H9 (cell line): ENCODE results near the gene CHST5. TPM values are rescaled to one million over a fixed set of nuclear protein-coding genes. Genes with fewer than 3 reads are reported as not detected.
A peak's percentile ranks its signal among the peaks of the same experiment; 100 is the strongest.

Experiments used
- DNase-seq: peaks from one replicate; pipeline ENCODE4 v3.0.0-alpha.2; 2017
- H2AFZ ChIP-seq: one replicate; pipeline ENCODE4 v1.6.1; 2013; ENCODE audit warnings: mild to moderate bottlenecking, low read length, control low read depth, moderate library complexity
- H2AK5ac ChIP-seq: 2 replicates; pipeline ENCODE4 v1.6.1; 2013; ENCODE audit warnings: low read length, control low read depth, mixed read lengths; ENCODE audit not compliant: insufficient read length
- H2BK120ac ChIP-seq: one replicate; pipeline ENCODE4 v1.6.1; 2013; ENCODE audit warnings: low read depth, mild to moderate bottlenecking, low read length, control low read depth, inconsistent platforms; ENCODE audit not compliant: poor library complexity, severe bottlenecking
- H2BK12ac ChIP-seq: 2 replicates; pipeline ENCODE4 v1.6.1; 2013; ENCODE audit warnings: low read length, control low read depth, mixed read lengths, low read depth; ENCODE audit not compliant: insufficient read length
- H2BK15ac ChIP-seq: 2 replicates; pipeline ENCODE4 v1.6.1; 2013; ENCODE audit warnings: low read depth, low read length, control low read depth
- H2BK20ac ChIP-seq: one replicate; pipeline ENCODE4 v1.6.1; 2013; ENCODE audit warnings: low read depth, mild to moderate bottlenecking, low read length, control low read depth, inconsistent platforms; ENCODE audit not compliant: poor library complexity, severe bottlenecking
- H2BK5ac ChIP-seq: 2 replicates; pipeline ENCODE4 v1.6.1; 2013; ENCODE audit warnings: low read length, control low read depth, mixed read lengths; ENCODE audit not compliant: insufficient read length
- H3K14ac ChIP-seq: 2 replicates; pipeline ENCODE4 v1.6.1; 2013; ENCODE audit warnings: low read length, control low read depth; ENCODE audit not compliant: insufficient read depth
- H3K18ac ChIP-seq: 2 replicates; pipeline ENCODE4 v1.6.1; 2013; ENCODE audit warnings: low read depth, mild to moderate bottlenecking, mixed read lengths, low read length, control low read depth; ENCODE audit not compliant: insufficient read length
- H3K23ac ChIP-seq: 2 replicates; pipeline ENCODE4 v1.6.1; 2013; ENCODE audit warnings: low read length, control low read depth, mixed read lengths, low read depth; ENCODE audit not compliant: insufficient read length
- H3K23me2 ChIP-seq: 2 replicates; pipeline ENCODE4 v1.6.1; 2013; ENCODE audit warnings: low read depth, mild to moderate bottlenecking, mixed read lengths, low read length, control low read depth; ENCODE audit not compliant: insufficient read length, poor library complexity, severe bottlenecking
- H3K27ac ChIP-seq: 2 replicates; pipeline ENCODE4 v1.5.1; 2013; ENCODE audit warnings: low read length, control low read depth, mixed read lengths, low read depth; ENCODE audit not compliant: insufficient read length
- H3K27me3 ChIP-seq: 2 replicates; pipeline ENCODE4 v1.6.1; 2013; ENCODE audit warnings: low read length, control low read depth, inconsistent platforms; ENCODE audit not compliant: insufficient read depth
- H3K4ac ChIP-seq: 2 replicates; pipeline ENCODE4 v1.6.1; 2013; ENCODE audit warnings: low read depth, mild to moderate bottlenecking, control low read depth, inconsistent platforms, low read length, moderate library complexity
- H3K4me1 ChIP-seq: 2 replicates; pipeline ENCODE4 v1.6.1; 2013; ENCODE audit warnings: low read length, control low read depth, inconsistent platforms; ENCODE audit not compliant: insufficient read depth
- H3K4me2 ChIP-seq: 2 replicates; pipeline ENCODE4 v1.6.1; 2013; ENCODE audit warnings: low read length, control low read depth, mixed read lengths; ENCODE audit not compliant: insufficient read length, insufficient read depth
- H3K56ac ChIP-seq: 2 replicates; pipeline ENCODE4 v1.6.1; 2013; ENCODE audit warnings: low read depth, mild to moderate bottlenecking, mixed read lengths, low read length, control low read depth; ENCODE audit not compliant: insufficient read length
- H3K79me1 ChIP-seq: 2 replicates; pipeline ENCODE4 v1.6.1; 2013; ENCODE audit warnings: low read depth, mild to moderate bottlenecking, moderate library complexity, low read length, control low read depth, inconsistent platforms; ENCODE audit not compliant: insufficient read depth, poor library complexity, severe bottlenecking
- H3K79me2 ChIP-seq: 2 replicates; pipeline ENCODE4 v1.6.1; 2013; ENCODE audit warnings: low read length, control low read depth, inconsistent platforms; ENCODE audit not compliant: insufficient read depth
- H3K9ac ChIP-seq: 2 replicates; pipeline ENCODE4 v1.6.1; 2013; ENCODE audit warnings: low read length, control low read depth, mixed read lengths; ENCODE audit not compliant: insufficient read length; ENCODE audit errors: extremely low read depth
- H3K9me3 ChIP-seq: one replicate; pipeline ENCODE4 v1.6.1; 2013; ENCODE audit warnings: low read depth, low read length, inconsistent platforms; ENCODE audit not compliant: control insufficient read depth
- H3T11ph ChIP-seq: one replicate; pipeline ENCODE4 v1.6.1; 2013; ENCODE audit warnings: mild to moderate bottlenecking, low read length, control low read depth, inconsistent platforms
- H4K20me1 ChIP-seq: one replicate; pipeline ENCODE4 v1.6.1; 2013; ENCODE audit not compliant: control insufficient read depth, insufficient read length, insufficient read depth
- H4K5ac ChIP-seq: 2 replicates; pipeline ENCODE4 v1.6.1; 2013; ENCODE audit warnings: low read depth, mild to moderate bottlenecking, mixed read lengths, low read length, control low read depth; ENCODE audit not compliant: insufficient read length
- H4K8ac ChIP-seq: replicated peaks from 2 replicates; pipeline ENCODE4 v1.6.1; 2013; ENCODE audit warnings: low read length, control low read depth, mixed read lengths, low read depth; ENCODE audit not compliant: insufficient read length
- H4K91ac ChIP-seq: 2 replicates; pipeline ENCODE4 v1.6.1; 2013; ENCODE audit warnings: low read depth, mild to moderate bottlenecking, moderate library complexity, mixed read lengths, low read length, control low read depth; ENCODE audit not compliant: insufficient read length
- H3K27ac Mint-ChIP-seq, 3 experiments: 2 replicates in 2 of 3; 3 replicates in 1 of 3; pipeline ENCODE4 v1.8.0; 2020 to 2021; ENCODE audit warnings: mixed read lengths in 3 of 3, mild to moderate bottlenecking in 1 of 3, moderate library complexity in 1 of 3
- H3K27me3 Mint-ChIP-seq: 2 replicates; pipeline ENCODE4 v1.8.0; 2021; ENCODE audit warnings: low read depth, mild to moderate bottlenecking, moderate library complexity, mixed read lengths
- H3K36me3 Mint-ChIP-seq, 3 experiments: 2 replicates in 2 of 3; 3 replicates in 1 of 3; pipeline ENCODE4 v1.8.0; 2020 to 2021; ENCODE audit warnings: low read depth in 3 of 3, mixed read lengths in 3 of 3; ENCODE audit not compliant: insufficient read depth in 1 of 3
- H3K4me1 Mint-ChIP-seq, 2 experiments: 2 replicates each; pipeline ENCODE4 v1.8.0; 2020; ENCODE audit warnings: mixed read lengths in 2 of 2
- H3K4me3 Mint-ChIP-seq, 2 experiments: 2 replicates in 1 of 2; 3 replicates in 1 of 2; pipeline ENCODE4 v1.8.0; 2020 to 2021; ENCODE audit warnings: mild to moderate bottlenecking in 2 of 2, mixed read lengths in 2 of 2, moderate library complexity in 1 of 2
- H3K9me3 Mint-ChIP-seq, 2 experiments: 2 replicates in 1 of 2; 3 replicates in 1 of 2; pipeline ENCODE4 v1.8.0; 2020; ENCODE audit warnings: mild to moderate bottlenecking in 2 of 2, mixed read lengths in 2 of 2, moderate library complexity in 1 of 2
- whole genome bisulfite sequencing: extraction: QIAGEN DNeasy Blood & Tissue Kit; methylation state at CpG from one replicate; pipeline ENCODE4 v1.1.7; 2013; ENCODE audit warnings: missing lambda C conversion rate, low lambda C conversion rate, mixed read lengths; ENCODE audit not compliant: insufficient read length; ENCODE audit errors: extremely low coverage; 5-methylcytosine and 5-hydroxymethylcytosine counted together
- total RNA-seq: library from RNA; stranded (reverse); gene quantifications from 2 replicates; pipeline ENCODE4 v1.2.1, GENCODE V29; 2021
- TF ChIP-seq, protein P1 (sequence below): fragments of 200-600 bp; sonication (generic); conservative IDR thresholded peaks from 3 replicates; pipeline ENCODE4 v1.8.0; 2021; ENCODE audit warnings: antibody characterized with exemption, mild to moderate bottlenecking

The CHST5 gene
- total RNA-seq, 1 experiment from 2014 or later, result not detected

DNA sequence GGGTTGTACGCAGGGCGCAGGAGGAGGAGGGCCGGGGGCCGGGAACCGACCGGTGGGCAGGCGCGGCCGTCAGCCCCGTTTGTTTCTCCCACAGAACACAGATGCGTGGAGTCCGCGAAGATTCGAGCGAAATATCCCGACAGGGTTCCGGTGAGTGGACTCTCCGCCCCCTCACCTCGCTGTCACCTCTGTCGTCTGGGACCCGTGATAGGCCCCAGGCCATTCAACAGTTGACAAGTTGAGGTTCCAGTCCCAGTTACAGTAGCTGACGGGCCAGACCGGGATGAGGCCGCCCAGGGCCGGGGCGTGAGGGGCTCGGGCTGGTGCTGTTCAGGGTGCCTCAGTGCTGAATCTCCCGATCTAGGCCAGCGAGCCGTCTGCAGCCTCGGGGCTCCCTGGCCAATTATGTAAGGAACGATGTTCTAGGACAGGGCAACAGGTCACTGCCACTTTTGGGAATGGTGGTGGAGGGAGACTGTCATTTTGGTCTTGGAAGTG, 30.9 kb upstream of the CHST5 start:
- no peak overlapping the region for H2BK15ac ChIP-seq
- Mint-ChIP-seq H3K4me3 (peak overlapping the region; percentile 96 to 99), H3K4me1 (peaks cover 23 to 28% of the 10 kb centered on the region in 2 experiments), H3K9me3 (no peaks in the 10 kb centered on the region), H3K27me3 (no peaks in the 10 kb centered on the region), H3K27ac (no peak overlapping the region), H3K36me3 (peaks cover 6 to 33% (median 25%) of the 10 kb centered on the region in 3 experiments)
- no peak overlapping the region for H2AK5ac ChIP-seq
- H2BK5ac ChIP-seq, result no peak overlapping the region
- no peak overlapping the region for H4K91ac ChIP-seq
- no peak overlapping the region for H2BK12ac ChIP-seq
- H3K23ac ChIP-seq, result no peak overlapping the region
- no peak for DNase-seq
- WGBS, result no CpG with 5 or more reads among the region's 32 CpGs
- no peaks in the 10 kb centered on the region for H3K79me1 ChIP-seq
- H3K9me3 ChIP-seq, result no peaks in the 10 kb centered on the region
- H3K14ac ChIP-seq, result no peak overlapping the region
- H3K18ac ChIP-seq, result no peak overlapping the region
- H3K27ac ChIP-seq, result no peak overlapping the region
- H3K56ac ChIP-seq, result no peak overlapping the region
- peak overlapping the region; percentile 94 for H3K4me2 ChIP-seq
- no peaks in the 10 kb centered on the region for H4K20me1 ChIP-seq
- no peak overlapping the region for H3K4ac ChIP-seq
- H3K4me1 ChIP-seq, result peaks cover 11% of the 10 kb centered on the region; the same call in 1 of the 2 replicates
- H3K23me2 ChIP-seq, result peaks cover 11% of the 10 kb centered on the region
- H3K79me2 ChIP-seq, result no peaks in the 10 kb centered on the region; the same call in 1 of the 2 replicates
- H2BK20ac ChIP-seq, result no peak overlapping the region
- H4K8ac ChIP-seq, result no peak overlapping the region
- TF ChIP-seq, protein P1, sequence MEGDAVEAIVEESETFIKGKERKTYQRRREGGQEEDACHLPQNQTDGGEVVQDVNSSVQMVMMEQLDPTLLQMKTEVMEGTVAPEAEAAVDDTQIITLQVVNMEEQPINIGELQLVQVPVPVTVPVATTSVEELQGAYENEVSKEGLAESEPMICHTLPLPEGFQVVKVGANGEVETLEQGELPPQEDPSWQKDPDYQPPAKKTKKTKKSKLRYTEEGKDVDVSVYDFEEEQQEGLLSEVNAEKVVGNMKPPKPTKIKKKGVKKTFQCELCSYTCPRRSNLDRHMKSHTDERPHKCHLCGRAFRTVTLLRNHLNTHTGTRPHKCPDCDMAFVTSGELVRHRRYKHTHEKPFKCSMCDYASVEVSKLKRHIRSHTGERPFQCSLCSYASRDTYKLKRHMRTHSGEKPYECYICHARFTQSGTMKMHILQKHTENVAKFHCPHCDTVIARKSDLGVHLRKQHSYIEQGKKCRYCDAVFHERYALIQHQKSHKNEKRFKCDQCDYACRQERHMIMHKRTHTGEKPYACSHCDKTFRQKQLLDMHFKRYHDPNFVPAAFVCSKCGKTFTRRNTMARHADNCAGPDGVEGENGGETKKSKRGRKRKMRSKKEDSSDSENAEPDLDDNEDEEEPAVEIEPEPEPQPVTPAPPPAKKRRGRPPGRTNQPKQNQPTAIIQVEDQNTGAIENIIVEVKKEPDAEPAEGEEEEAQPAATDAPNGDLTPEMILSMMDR, result no peak
- peak overlapping the region; percentile 57 for H3K9ac ChIP-seq
- no peak overlapping the region for H4K5ac ChIP-seq
- no peak overlapping the region for H3T11ph ChIP-seq
- H2AFZ ChIP-seq, result no peak overlapping the region
- H3K27me3 ChIP-seq, result no peaks in the 10 kb centered on the region
- no peak overlapping the region for H2BK120ac ChIP-seq
